Mesenchymal stem cell (in vitro differentiated cells and primary cell): ENCODE results near the gene ASPRV1.

ENCODE experiments used
- DNase-seq: peaks from one replicate; pipeline ENCODE4 v3.0.0-alpha.2; 2013
- H2AFZ ChIP-seq: one replicate; pipeline ENCODE4 v1.6.1; 2013; ENCODE audit warnings: low read depth, mild to moderate bottlenecking, control low read depth, inconsistent platforms, low read length, moderate library complexity
- H2AK5ac ChIP-seq: 2 replicates; pipeline ENCODE4 v1.6.1; 2013; ENCODE audit warnings: low read length, moderate library complexity, mild to moderate bottlenecking, inconsistent platforms; ENCODE audit not compliant: severe bottlenecking
- H2BK120ac ChIP-seq: one replicate; pipeline ENCODE4 v1.6.1; 2013; ENCODE audit warnings: low read depth, mild to moderate bottlenecking, inconsistent platforms, low read length, moderate library complexity
- H2BK12ac ChIP-seq, 2 experiments: one replicate each; pipeline ENCODE4 v1.6.1; 2013; ENCODE audit warnings: inconsistent platforms in 2 of 2, low read length in 2 of 2, mild to moderate bottlenecking in 2 of 2, moderate library complexity in 2 of 2, control low read depth in 1 of 2
- H2BK15ac ChIP-seq: one replicate; pipeline ENCODE4 v1.6.1; 2013; ENCODE audit warnings: mild to moderate bottlenecking, low read depth, inconsistent platforms; ENCODE audit not compliant: poor library complexity, severe bottlenecking
- H2BK5ac ChIP-seq: 2 replicates; pipeline ENCODE4 v1.6.1; 2013; ENCODE audit warnings: low read depth, mild to moderate bottlenecking, low read length, control low read depth, inconsistent platforms; ENCODE audit not compliant: poor library complexity, severe bottlenecking
- H3K14ac ChIP-seq, 2 experiments: one replicate each; pipeline ENCODE4 v1.6.1; 2013; ENCODE audit warnings: inconsistent platforms in 2 of 2, low read length in 2 of 2, control low read depth in 1 of 2, mild to moderate bottlenecking in 1 of 2, moderate library complexity in 1 of 2
- H3K18ac ChIP-seq, 2 experiments: one replicate each; pipeline ENCODE4 v1.6.1; 2013; ENCODE audit warnings: inconsistent platforms in 2 of 2, low read length in 2 of 2, control low read depth in 1 of 2, low read depth in 1 of 2, mild to moderate bottlenecking in 1 of 2
- H3K23ac ChIP-seq, 2 experiments: one replicate each; pipeline ENCODE4 v1.6.1; 2013; ENCODE audit warnings: inconsistent platforms in 2 of 2, low read length in 2 of 2, mild to moderate bottlenecking in 2 of 2, moderate library complexity in 2 of 2, control low read depth in 1 of 2
- H3K27ac ChIP-seq: 2 replicates; pipeline ENCODE4 v1.5.1; 2013; ENCODE audit warnings: mild to moderate bottlenecking, moderate library complexity, low read length, control low read depth, inconsistent platforms; ENCODE audit not compliant: poor library complexity, severe bottlenecking
- H3K27me3 ChIP-seq, 2 experiments: 2 replicates each; pipeline versions ENCODE4 v1.6.1 to v1.7.0; 2013; ENCODE audit warnings: low read length in 2 of 2, mild to moderate bottlenecking in 2 of 2, moderate library complexity in 2 of 2, control low read depth in 1 of 2, inconsistent platforms in 1 of 2; ENCODE audit not compliant: control insufficient read depth in 1 of 2, insufficient read depth in 1 of 2
- H3K36me3 ChIP-seq, 2 experiments: 2 replicates each; pipeline versions ENCODE4 v1.6.1 to v1.7.0; 2013; ENCODE audit warnings: low read length in 2 of 2, control low read depth in 1 of 2, inconsistent platforms in 1 of 2, low read depth in 1 of 2, mild to moderate bottlenecking in 1 of 2; ENCODE audit not compliant: insufficient read depth in 2 of 2, control insufficient read depth in 1 of 2
- H3K4ac ChIP-seq, 2 experiments: one replicate each; pipeline ENCODE4 v1.6.1; 2013; ENCODE audit warnings: inconsistent platforms in 2 of 2, low read length in 2 of 2, mild to moderate bottlenecking in 2 of 2, moderate library complexity in 2 of 2, control low read depth in 1 of 2, low read depth in 1 of 2
- H3K4me1 ChIP-seq: 2 replicates; pipeline ENCODE4 v1.6.1; 2013; ENCODE audit warnings: low read depth, low read length, control low read depth; ENCODE audit not compliant: control insufficient read depth, insufficient read depth
- H3K4me2 ChIP-seq: 2 replicates; pipeline ENCODE4 v1.6.1; 2013; ENCODE audit warnings: low read length, mild to moderate bottlenecking, inconsistent platforms; ENCODE audit not compliant: poor library complexity, severe bottlenecking
- H3K4me3 ChIP-seq, 2 experiments: 2 replicates each; pipeline versions ENCODE4 v1.5.1 to v1.7.0; 2013; ENCODE audit warnings: low read length in 2 of 2, mild to moderate bottlenecking in 2 of 2, control low read depth in 1 of 2, low read depth in 1 of 2; ENCODE audit not compliant: insufficient read depth in 1 of 2
- H3K79me1 ChIP-seq: replicated peaks from 2 replicates; pipeline ENCODE4 v1.6.1; 2013; ENCODE audit warnings: mild to moderate bottlenecking, control low read depth, low read length, inconsistent platforms; ENCODE audit not compliant: poor library complexity, severe bottlenecking
- H3K9ac ChIP-seq: 2 replicates; pipeline ENCODE4 v1.7.0; 2013; ENCODE audit warnings: mild to moderate bottlenecking, low read length, moderate library complexity
- H3K9me3 ChIP-seq: 2 replicates; pipeline ENCODE4 v1.7.0; 2013; ENCODE audit warnings: mild to moderate bottlenecking, low read length; ENCODE audit not compliant: control insufficient read depth
- H4K8ac ChIP-seq: one replicate; pipeline ENCODE4 v1.6.1; 2013; ENCODE audit warnings: inconsistent platforms, mild to moderate bottlenecking, low read length, moderate library complexity
- H4K91ac ChIP-seq: one replicate; pipeline ENCODE4 v1.6.1; 2013; ENCODE audit warnings: mild to moderate bottlenecking, low read length, inconsistent platforms
- WGBS: methylation state at CpG from one replicate; pipeline ENCODE4 v1.1.7; 2013; ENCODE audit warnings: mixed read lengths; 5-methylcytosine and 5-hydroxymethylcytosine counted together

Gene ASPRV1

GRCh38 chr2:69975853-69976462 lies 14.5 kb upstream of the ASPRV1 start:
- H3K4me2 ChIP-seq, result no peak overlapping the region
- no peak overlapping the region for H3K4ac ChIP-seq
- H2BK12ac ChIP-seq, result no peak overlapping the region
- no peak overlapping the region for H2BK15ac ChIP-seq
- no peak overlapping the region for H2BK5ac ChIP-seq
- no peak overlapping the region for H4K91ac ChIP-seq
- no peaks in the 10 kb centered on the region for H3K9me3 ChIP-seq
- H3K14ac ChIP-seq, result peak overlapping the region in 1 of 2 experiments; percentile 72
- H3K4me3 ChIP-seq, result no peak overlapping the region
- no peak overlapping the region for H3K9ac ChIP-seq
- no peak overlapping the region for H2AK5ac ChIP-seq
- no peaks in the 10 kb centered on the region for H3K27me3 ChIP-seq
- H3K79me1 ChIP-seq, result no peaks in the 10 kb centered on the region
- no peaks in the 10 kb centered on the region for H3K36me3 ChIP-seq
- no peak overlapping the region for H4K8ac ChIP-seq
- no peak overlapping the region for H2AFZ ChIP-seq
- 93% methylated on average over 13 of the region's 13 CpGs for WGBS
- no peak overlapping the region for H3K27ac ChIP-seq
- H3K18ac ChIP-seq, result no peak overlapping the region
- no peak for DNase-seq
- no peaks in the 10 kb centered on the region for H3K4me1 ChIP-seq
- no peak overlapping the region for H3K23ac ChIP-seq
- no peak overlapping the region for H2BK120ac ChIP-seq

GRCh38 chr2:69975136-69975852 lies 13.9 kb upstream of the ASPRV1 start:
- H3K14ac ChIP-seq, result no peak overlapping the region
- H3K18ac ChIP-seq, result no peak overlapping the region
- no peak overlapping the region for H2BK120ac ChIP-seq
- no peak overlapping the region for H3K4me2 ChIP-seq
- H4K91ac ChIP-seq, result no peak overlapping the region
- WGBS, result 89% methylated on average over 9 of the region's 12 CpGs
- no peak overlapping the region for H2BK15ac ChIP-seq
- no peak overlapping the region for H2BK5ac ChIP-seq
- no peak overlapping the region for H3K4me3 ChIP-seq
- no peaks in the 10 kb centered on the region for H3K4me1 ChIP-seq
- H3K23ac ChIP-seq, result no peak overlapping the region
- no peak for DNase-seq
- no peak overlapping the region for H3K4ac ChIP-seq
- H2BK12ac ChIP-seq, result no peak overlapping the region
- no peak overlapping the region for H3K9ac ChIP-seq
- peaks cover 0 to 3% of the 10 kb centered on the region in 2 experiments for H3K27me3 ChIP-seq
- no peaks in the 10 kb centered on the region for H3K9me3 ChIP-seq
- H2AK5ac ChIP-seq, result no peak overlapping the region
- no peak overlapping the region for H2AFZ ChIP-seq
- no peak overlapping the region for H3K27ac ChIP-seq
- no peak overlapping the region for H4K8ac ChIP-seq
- no peaks in the 10 kb centered on the region for H3K36me3 ChIP-seq
- H3K79me1 ChIP-seq, result no peaks in the 10 kb centered on the region

GRCh38 chr2:69973335-69973735 lies 11.9 kb upstream of the ASPRV1 start:
- no peak overlapping the region for H3K14ac ChIP-seq
- DNase-seq, result peak; percentile 14
- no peak overlapping the region for H2BK12ac ChIP-seq
- no peak overlapping the region for H3K4ac ChIP-seq
- H2AK5ac ChIP-seq, result no peak overlapping the region
- no peak overlapping the region for H3K18ac ChIP-seq
- no peaks in the 10 kb centered on the region for H3K9me3 ChIP-seq
- H3K27me3 ChIP-seq, result peaks cover 0 to 7% of the 10 kb centered on the region in 2 experiments
- WGBS, result 93% methylated on average over 2 of the region's 4 CpGs
- no peak overlapping the region for H2BK5ac ChIP-seq
- H4K91ac ChIP-seq, result no peak overlapping the region
- no peak overlapping the region for H4K8ac ChIP-seq
- no peak overlapping the region for H3K9ac ChIP-seq
- H3K4me3 ChIP-seq, result no peak overlapping the region
- H3K79me1 ChIP-seq, result no peaks in the 10 kb centered on the region
- H2AFZ ChIP-seq, result no peak overlapping the region
- no peak overlapping the region for H3K23ac ChIP-seq
- H3K36me3 ChIP-seq, result no peaks in the 10 kb centered on the region
- H3K27ac ChIP-seq, result no peak overlapping the region
- H2BK15ac ChIP-seq, result no peak overlapping the region
- no peak overlapping the region for H2BK120ac ChIP-seq
- no peaks in the 10 kb centered on the region for H3K4me1 ChIP-seq
- no peak overlapping the region for H3K4me2 ChIP-seq

- Histone ChIP-seq H3K23ac (no peak overlapping the region), H2AK5ac (no peak overlapping the region), H3K4me3 (no peak overlapping the region), H4K91ac (no peak overlapping the region), H4K8ac (no peak overlapping the region), H3K4me1 (no peaks in the 10 kb centered on the region), H3K18ac (no peak overlapping the region), H3K27me3 (peaks cover 0 to 7% of the 10 kb centered on the region in 2 experiments), H2BK5ac (no peak overlapping the region), H3K36me3 (no peaks in the 10 kb centered on the region), H2BK12ac (no peak overlapping the region), H3K4ac (no peak overlapping the region), H3K9ac (no peak overlapping the region), H3K9me3 (no peaks in the 10 kb centered on the region), H2BK120ac (no peak overlapping the region), H3K27ac (no peak overlapping the region), H2AFZ (no peak overlapping the region), H3K79me1 (no peaks in the 10 kb centered on the region), H3K4me2 (no peak overlapping the region), H2BK15ac (no peak overlapping the region), H3K14ac (no peak overlapping the region)
- DNase-seq, result no peak
- 88% methylated on average over 1 of the region's 1 CpG for WGBS
Observed at GRCh38 chr2:69972822-69973221, 11.4 kb upstream of the ASPRV1 start.
